ENCODE measurements around the gene S100A7A.
A peak's percentile ranks its signal among the peaks of the same experiment; 100 is the strongest.

GRCh38 chr1:153404768-153405167 lies 11.6 kb upstream of the S100A7A start:
- TF ChIP-seq TAF1 (IDR thresholded peaks at IDR 0.05; ENCODE audit: low read depth, low read length) (no peak), USF2 (IDR thresholded peaks at IDR 0.05; ENCODE audit: low read length) (peak; percentile 51), ZNF274 (IDR thresholded peaks at IDR 0.05; ENCODE audit: borderline replicate concordance, extremely low read depth, low read length) (no peak), CTCF (IDR thresholded peaks at IDR 0.05; ENCODE audit: control extremely low read depth in 1 of 3, insufficient read depth in 1 of 3, low read depth in 1 of 3, low read length in 3 of 3) (peak; percentile 81 to 90 (median 84)), CHD1 (IDR thresholded peaks at IDR 0.05; ENCODE audit: low read depth, low read length) (no peak), RFX5 (IDR thresholded peaks at IDR 0.05; ENCODE audit: borderline replicate concordance, low read depth, low read length) (no peak), E2F6 (IDR thresholded peaks at IDR 0.05) (peak; percentile 100), EZH2 (IDR thresholded peaks at IDR 0.05; ENCODE audit: low read depth, low read length, severe bottlenecking) (no peak)
